GM23338 (cell line): ENCODE measurements around the gene CPA1. TPM values are rescaled to one million over a fixed set of nuclear protein-coding genes. Genes with fewer than 3 reads are reported as not detected.

Source experiments
- ATAC-seq: fragments of 200-7000 bp; cut with Tn5 transposase; 3 replicates; pipeline ENCODE4 v1.9.1; 2020
- DNase-seq: peaks from one replicate; pipeline ENCODE4 v3.0.0-alpha.2; 2015; ENCODE audit warnings: low spot score
- H2AFZ ChIP-seq: fragments of 200-600 bp; sonication (generic); 2 replicates; pipeline ENCODE4 v1.8.0; 2016; ENCODE audit warnings: antibody characterized with exemption, mild to moderate bottlenecking, moderate library complexity
- H3F3A ChIP-seq: fragments of 200-600 bp; sonication (generic); replicated peaks from 2 replicates; pipeline ENCODE4 v1.8.0; 2017; ENCODE audit warnings: antibody characterized with exemption, mixed run types, low read depth
- H3K27ac ChIP-seq: fragments of 200-600 bp; sonication (generic); 2 replicates; pipeline ENCODE4 v1.6.1; 2016; ENCODE audit warnings: low read depth
- H3K27me3 ChIP-seq: fragments of 200-600 bp; sonication (generic); 2 replicates; pipeline ENCODE4 v1.8.0; 2016; ENCODE audit warnings: mild to moderate bottlenecking, mixed run types, moderate library complexity; ENCODE audit not compliant: insufficient read depth
- H3K36me3 ChIP-seq: fragments of 200-600 bp; sonication (generic); 2 replicates; pipeline ENCODE4 v1.8.0; 2016; ENCODE audit warnings: mild to moderate bottlenecking; ENCODE audit not compliant: insufficient read depth
- H3K4me1 ChIP-seq: fragments of 200-600 bp; sonication (generic); 2 replicates; pipeline ENCODE4 v1.8.0; 2016; ENCODE audit warnings: mild to moderate bottlenecking, moderate library complexity; ENCODE audit not compliant: insufficient read depth
- H3K4me2 ChIP-seq: fragments of 200-600 bp; sonication (generic); 2 replicates; pipeline ENCODE4 v1.7.1; 2017; ENCODE audit warnings: mixed run types
- H3K4me3 ChIP-seq: fragments of 200-600 bp; sonication (generic); 2 replicates; pipeline ENCODE4 v1.6.1; 2016; ENCODE audit warnings: mixed run types
- H3K79me2 ChIP-seq: fragments of 200-600 bp; sonication (generic); replicated peaks from 2 replicates; pipeline ENCODE4 v1.8.0; 2017; ENCODE audit warnings: mild to moderate bottlenecking; ENCODE audit not compliant: insufficient read depth
- H3K9me2 ChIP-seq: fragments of 200-600 bp; sonication (generic); 2 replicates; pipeline ENCODE4 v1.8.0; 2017; ENCODE audit not compliant: insufficient read depth
- H4K20me1 ChIP-seq: fragments of 200-600 bp; sonication (generic); replicated peaks from 2 replicates; pipeline ENCODE4 v1.8.0; 2017; ENCODE audit warnings: mild to moderate bottlenecking; ENCODE audit not compliant: insufficient read depth
- H3K27ac Mint-ChIP-seq: 2 replicates; pipeline ENCODE4 v1.8.0; 2020; ENCODE audit warnings: inconsistent platforms, mild to moderate bottlenecking, moderate library complexity, mixed read lengths
- H3K27me3 Mint-ChIP-seq: 3 replicates; pipeline ENCODE4 v1.8.0; 2022; ENCODE audit warnings: low read depth, mild to moderate bottlenecking, moderate library complexity, mixed read lengths, inconsistent platforms; ENCODE audit not compliant: insufficient read depth, poor library complexity
- H3K36me3 Mint-ChIP-seq: 3 replicates; pipeline ENCODE4 v1.8.0; 2021; ENCODE audit warnings: low read depth, mild to moderate bottlenecking, inconsistent platforms, moderate library complexity, mixed read lengths
- H3K4me1 Mint-ChIP-seq: 3 replicates; pipeline ENCODE4 v1.8.0; 2020; ENCODE audit warnings: mild to moderate bottlenecking, inconsistent platforms, mixed read lengths
- H3K4me3 Mint-ChIP-seq: 3 replicates; pipeline ENCODE4 v1.8.0; 2021; ENCODE audit warnings: moderate library complexity, mild to moderate bottlenecking, inconsistent platforms, mixed read lengths
- H3K9me3 Mint-ChIP-seq: 3 replicates; pipeline ENCODE4 v1.8.0; 2020; ENCODE audit warnings: moderate library complexity, mild to moderate bottlenecking, inconsistent platforms, mixed read lengths
- CREB1 ChIP-seq: fragments of 250-450 bp; sonication (Bioruptor Pico); IDR thresholded peaks from 2 replicates; pipeline ENCODE4 v1.5.0; 2020; ENCODE audit warnings: low read depth, mild to moderate bottlenecking, moderate library complexity
- EZH2 ChIP-seq: fragments of 200-600 bp; sonication (generic); IDR thresholded peaks from one replicate; pipeline ENCODE4 v1.8.0; 2017; ENCODE audit warnings: antibody characterized with exemption, mild to moderate bottlenecking, low read depth; ENCODE audit not compliant: unreplicated experiment
- EZH2phosphoT487 ChIP-seq: fragments of 200-600 bp; sonication (generic); IDR thresholded peaks from one replicate; pipeline ENCODE4 v1.8.1; 2018; ENCODE audit warnings: antibody characterized with exemption; ENCODE audit not compliant: unreplicated experiment
- JUNB ChIP-seq: IDR thresholded peaks from one replicate; pipeline ENCODE4 v1.6.1; 2016; ENCODE audit warnings: antibody characterized with exemption; ENCODE audit not compliant: unreplicated experiment
- POLR2AphosphoS5 ChIP-seq: IDR thresholded peaks from 2 replicates; pipeline ENCODE4 v1.6.1; 2016; ENCODE audit warnings: antibody characterized with exemption, low read depth
- STAT1 ChIP-seq: IDR thresholded peaks from one replicate; pipeline ENCODE4 v1.6.1; 2016; ENCODE audit warnings: antibody characterized with exemption; ENCODE audit not compliant: unreplicated experiment
- ZNF114 ChIP-seq: fragments of 250-450 bp; sonication (Bioruptor Pico); IDR thresholded peaks from 2 replicates; pipeline ENCODE4 v1.5.0; 2020; ENCODE audit warnings: mild to moderate bottlenecking, moderate library complexity
- ZNF331 ChIP-seq: fragments of 250-450 bp; sonication (Bioruptor Pico); IDR thresholded peaks from 2 replicates; pipeline ENCODE4 v1.5.0; 2020; ENCODE audit warnings: low read depth, mild to moderate bottlenecking, moderate library complexity
- polyA plus RNA-seq: library from polyadenylated mRNA; unstranded; fragments of >200 nt; fragmentation: Nextera tagmentation; extraction: Ambion mirVana; gene quantifications from 2 replicates; pipeline ENCODE4 v1.2.1, GENCODE V29; 2016
- total RNA-seq: library from RNA; depleted of rRNA; stranded (reverse); fragments of >200 nt; shearing (Covaris generic); gene quantifications from 2 replicates; pipeline ENCODE4 v1.2.3, GENCODE V29; 2014
- TF ChIP-seq, protein P1 (sequence below): IDR thresholded peaks from 2 replicates; pipeline ENCODE4 v1.6.1; 2016; ENCODE audit warnings: antibody characterized with exemption
- TF ChIP-seq, protein P2 (sequence below), 2 experiments: fragments of 200-600 bp in 1 of 2; sonication (generic) in 1 of 2; conservative IDR thresholded peaks; 2 replicates each; pipeline versions ENCODE4 v1.5.1 to v1.6.1; 2016 to 2017; ENCODE audit warnings: antibody characterized with exemption in 2 of 2, low read depth in 2 of 2, mild to moderate bottlenecking in 2 of 2, moderate library complexity in 1 of 2
- TF ChIP-seq, protein P3 (sequence below): IDR thresholded peaks from one replicate; pipeline ENCODE4 v1.6.1; 2018; ENCODE audit warnings: antibody characterized with exemption; ENCODE audit not compliant: unreplicated experiment

The CPA1 gene
- total and polyA plus RNA-seq, 2 experiments from 2014 or later: not detected

- Mint-ChIP-seq H3K36me3 (peaks cover 19% of the 10 kb centered on the region), H3K4me1 (peaks cover 33% of the 10 kb centered on the region), H3K27me3 (peaks cover 4% of the 10 kb centered on the region)
These were observed 16.9 kb downstream of the CPA1 start for GRCh38 chr7:130397051-130397757.

DNA sequence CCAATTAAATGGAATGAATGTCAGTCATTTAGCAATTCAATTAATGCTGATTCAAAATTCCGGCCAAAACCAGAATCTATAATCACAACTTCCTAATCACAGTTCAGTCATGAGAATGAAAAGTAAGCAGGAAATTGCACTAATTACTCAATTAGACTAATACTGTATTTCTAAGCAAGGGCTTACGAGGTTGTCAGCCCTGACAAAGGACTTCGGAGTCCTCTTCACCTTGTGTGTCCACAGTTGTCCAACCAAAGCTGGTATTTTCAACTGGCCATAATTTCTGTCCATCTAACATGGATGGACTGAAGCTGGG lies 17.4 kb downstream of the CPA1 start:
- peaks cover 19% of the 10 kb centered on the region for H3K36me3 Mint-ChIP-seq
- Histone ChIP-seq H3K79me2 (no peaks in the 10 kb centered on the region), H3K27me3 (no peaks in the 10 kb centered on the region), H3F3A (no peaks in the 10 kb centered on the region), H2AFZ (no peak overlapping the region), H3K4me3 (no peak overlapping the region), H3K4me1 (peaks cover 28% of the 10 kb centered on the region), H4K20me1 (no peaks in the 10 kb centered on the region), H3K27ac (no peak overlapping the region), H3K4me2 (no peak overlapping the region; the same call in 1 of the 2 replicates), H3K36me3 (no peaks in the 10 kb centered on the region), H3K9me2 (0 out of 2 replicates have a peak, but pooled peaks cover 4% of the 10 kb centered on the region)
- peaks cover 4% of the 10 kb centered on the region for H3K27me3 Mint-ChIP-seq
- peaks cover 33% of the 10 kb centered on the region for H3K4me1 Mint-ChIP-seq
- no peaks in the 10 kb centered on the region for H3K9me3 Mint-ChIP-seq
- ATAC-seq (no peak), DNase-seq (no peak)
- H3K27ac Mint-ChIP-seq: no peak overlapping the region; the same call in 1 of the 2 replicates
- H3K4me3 Mint-ChIP-seq: no peak overlapping the region
- no peak for TF ChIP-seq EZH2
- TF ChIP-seq JUNB: no peak
- TF ChIP-seq ZNF114 (CRISPR knock-in tag): no peak
- no peak for TF ChIP-seq CREB1
- no peak for TF ChIP-seq ZNF331
- TF ChIP-seq POLR2AphosphoS5: no peak
- no peak for TF ChIP-seq STAT1
- TF ChIP-seq, protein P1, sequence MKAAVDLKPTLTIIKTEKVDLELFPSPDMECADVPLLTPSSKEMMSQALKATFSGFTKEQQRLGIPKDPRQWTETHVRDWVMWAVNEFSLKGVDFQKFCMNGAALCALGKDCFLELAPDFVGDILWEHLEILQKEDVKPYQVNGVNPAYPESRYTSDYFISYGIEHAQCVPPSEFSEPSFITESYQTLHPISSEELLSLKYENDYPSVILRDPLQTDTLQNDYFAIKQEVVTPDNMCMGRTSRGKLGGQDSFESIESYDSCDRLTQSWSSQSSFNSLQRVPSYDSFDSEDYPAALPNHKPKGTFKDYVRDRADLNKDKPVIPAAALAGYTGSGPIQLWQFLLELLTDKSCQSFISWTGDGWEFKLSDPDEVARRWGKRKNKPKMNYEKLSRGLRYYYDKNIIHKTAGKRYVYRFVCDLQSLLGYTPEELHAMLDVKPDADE: no peak

More at GRCh38 chr7:130397051-130397757, 16.9 kb downstream of the CPA1 start:
- H3K9me2 ChIP-seq: 0 out of 2 replicates have a peak, but pooled peaks cover 4% of the 10 kb centered on the region
- TF ChIP-seq EZH2phosphoT487 (no peak), EZH2 (no peak), POLR2AphosphoS5 (no peak)
- TF ChIP-seq, protein P2, sequence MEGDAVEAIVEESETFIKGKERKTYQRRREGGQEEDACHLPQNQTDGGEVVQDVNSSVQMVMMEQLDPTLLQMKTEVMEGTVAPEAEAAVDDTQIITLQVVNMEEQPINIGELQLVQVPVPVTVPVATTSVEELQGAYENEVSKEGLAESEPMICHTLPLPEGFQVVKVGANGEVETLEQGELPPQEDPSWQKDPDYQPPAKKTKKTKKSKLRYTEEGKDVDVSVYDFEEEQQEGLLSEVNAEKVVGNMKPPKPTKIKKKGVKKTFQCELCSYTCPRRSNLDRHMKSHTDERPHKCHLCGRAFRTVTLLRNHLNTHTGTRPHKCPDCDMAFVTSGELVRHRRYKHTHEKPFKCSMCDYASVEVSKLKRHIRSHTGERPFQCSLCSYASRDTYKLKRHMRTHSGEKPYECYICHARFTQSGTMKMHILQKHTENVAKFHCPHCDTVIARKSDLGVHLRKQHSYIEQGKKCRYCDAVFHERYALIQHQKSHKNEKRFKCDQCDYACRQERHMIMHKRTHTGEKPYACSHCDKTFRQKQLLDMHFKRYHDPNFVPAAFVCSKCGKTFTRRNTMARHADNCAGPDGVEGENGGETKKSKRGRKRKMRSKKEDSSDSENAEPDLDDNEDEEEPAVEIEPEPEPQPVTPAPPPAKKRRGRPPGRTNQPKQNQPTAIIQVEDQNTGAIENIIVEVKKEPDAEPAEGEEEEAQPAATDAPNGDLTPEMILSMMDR (conservative IDR thresholded peaks at IDR 0.05; ENCODE audit: low read depth in 2 of 2): no peak
- TF ChIP-seq, protein P3, sequence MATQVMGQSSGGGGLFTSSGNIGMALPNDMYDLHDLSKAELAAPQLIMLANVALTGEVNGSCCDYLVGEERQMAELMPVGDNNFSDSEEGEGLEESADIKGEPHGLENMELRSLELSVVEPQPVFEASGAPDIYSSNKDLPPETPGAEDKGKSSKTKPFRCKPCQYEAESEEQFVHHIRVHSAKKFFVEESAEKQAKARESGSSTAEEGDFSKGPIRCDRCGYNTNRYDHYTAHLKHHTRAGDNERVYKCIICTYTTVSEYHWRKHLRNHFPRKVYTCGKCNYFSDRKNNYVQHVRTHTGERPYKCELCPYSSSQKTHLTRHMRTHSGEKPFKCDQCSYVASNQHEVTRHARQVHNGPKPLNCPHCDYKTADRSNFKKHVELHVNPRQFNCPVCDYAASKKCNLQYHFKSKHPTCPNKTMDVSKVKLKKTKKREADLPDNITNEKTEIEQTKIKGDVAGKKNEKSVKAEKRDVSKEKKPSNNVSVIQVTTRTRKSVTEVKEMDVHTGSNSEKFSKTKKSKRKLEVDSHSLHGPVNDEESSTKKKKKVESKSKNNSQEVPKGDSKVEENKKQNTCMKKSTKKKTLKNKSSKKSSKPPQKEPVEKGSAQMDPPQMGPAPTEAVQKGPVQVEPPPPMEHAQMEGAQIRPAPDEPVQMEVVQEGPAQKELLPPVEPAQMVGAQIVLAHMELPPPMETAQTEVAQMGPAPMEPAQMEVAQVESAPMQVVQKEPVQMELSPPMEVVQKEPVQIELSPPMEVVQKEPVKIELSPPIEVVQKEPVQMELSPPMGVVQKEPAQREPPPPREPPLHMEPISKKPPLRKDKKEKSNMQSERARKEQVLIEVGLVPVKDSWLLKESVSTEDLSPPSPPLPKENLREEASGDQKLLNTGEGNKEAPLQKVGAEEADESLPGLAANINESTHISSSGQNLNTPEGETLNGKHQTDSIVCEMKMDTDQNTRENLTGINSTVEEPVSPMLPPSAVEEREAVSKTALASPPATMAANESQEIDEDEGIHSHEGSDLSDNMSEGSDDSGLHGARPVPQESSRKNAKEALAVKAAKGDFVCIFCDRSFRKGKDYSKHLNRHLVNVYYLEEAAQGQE: no peak
- no peak overlapping the region for H3K4me3 ChIP-seq
- DNase-seq (no peak), ATAC-seq (no peak)
- no peaks in the 10 kb centered on the region for H4K20me1 ChIP-seq
- H3K27me3 ChIP-seq: no peaks in the 10 kb centered on the region
- no peaks in the 10 kb centered on the region for H3F3A ChIP-seq
- H3K4me3 Mint-ChIP-seq: no peak overlapping the region
- no peaks in the 10 kb centered on the region for H3K9me3 Mint-ChIP-seq
- H3K36me3 ChIP-seq: no peaks in the 10 kb centered on the region
- peaks cover 28% of the 10 kb centered on the region for H3K4me1 ChIP-seq
- H2AFZ ChIP-seq: no peak overlapping the region
- H3K79me2 ChIP-seq: no peaks in the 10 kb centered on the region
- no peak overlapping the region; the same call in 1 of the 2 replicates for H3K27ac Mint-ChIP-seq
- H3K4me2 ChIP-seq: no peak overlapping the region; the same call in 1 of the 2 replicates
- H3K27ac ChIP-seq: no peak overlapping the region
